Kidney (tissue), 14 donors: ENCODE data around the gene LIMA1. TPM values are rescaled to one million over a fixed set of nuclear protein-coding genes. Genes with fewer than 3 reads are reported as not detected.
A peak's percentile ranks its signal among the peaks of the same experiment; 100 is the strongest.

ENCODE experiments used
- DNase-seq, 5 donors: peaks; one replicate each; pipeline ENCODE4 v3.0.0-alpha.2; 2013 to 2020
- FAIRE-seq: peaks from 2 replicates; lab custom pipeline; 2012; peaks lifted over from hg19 to GRCh38; lab: Jason Lieb, UNC
- H3K27ac ChIP-seq, 2 donors: one replicate each; pipeline ENCODE4 v1.7.0; 2013; ENCODE audit warnings: low read depth in 2 of 2, low read length in 2 of 2, inconsistent platforms in 1 of 2
- H3K27me3 ChIP-seq: one replicate; pipeline ENCODE4 v1.7.1; 2013; ENCODE audit warnings: low read length, inconsistent platforms; ENCODE audit not compliant: control insufficient read depth, insufficient read depth
- H3K36me3 ChIP-seq, 3 donors: one replicate each; pipeline versions ENCODE4 v1.7.0 to v1.7.1; 2013; ENCODE audit warnings: low read length in 3 of 3, control low read depth in 1 of 3, inconsistent platforms in 1 of 3; ENCODE audit not compliant: insufficient read depth in 3 of 3, control insufficient read depth in 2 of 3
- H3K4me1 ChIP-seq, 3 donors: one replicate each; pipeline versions ENCODE4 v1.7.0 to v1.7.1; 2013; ENCODE audit warnings: low read length in 3 of 3, inconsistent platforms in 1 of 3, low read depth in 1 of 3; ENCODE audit not compliant: control insufficient read depth in 2 of 3, insufficient read depth in 2 of 3
- H3K4me3 ChIP-seq, 3 donors: one replicate each; pipeline versions ENCODE4 v1.7.0 to v1.8.1; 2013; ENCODE audit warnings: low read length in 3 of 3, control low read depth in 1 of 3, inconsistent platforms in 1 of 3
- H3K9ac ChIP-seq, 3 donors: one replicate each; pipeline versions ENCODE4 v1.7.0 to v1.7.1; 2013; ENCODE audit warnings: low read length in 3 of 3, control low read depth in 1 of 3, inconsistent platforms in 1 of 3
- H3K9me3 ChIP-seq, 3 donors: one replicate each; pipeline versions ENCODE4 v1.7.0 to v1.7.1; 2013; ENCODE audit warnings: low read length in 3 of 3, control low read depth in 1 of 3, inconsistent platforms in 1 of 3; ENCODE audit not compliant: control insufficient read depth in 2 of 3, insufficient read depth in 1 of 3
- intact Hi-C: fragments of 100-400 bp; cut with DNase I; formaldehyde crosslinking; loops from one replicate; pipeline ENCODE4 v1.11.1; 2022
- polyA plus RNA-seq: library from polyadenylated mRNA; stranded (reverse); fragments of 350-450 nt; fragmentation: Illumina TruSeq; extraction: RNeasy Lipid Tissue Mini Kit (QIAGEN cat#74804); gene quantifications from one replicate; pipeline ENCODE4 v1.2.3, GENCODE V29; 2014; ENCODE audit warnings: low read depth, low replicate concordance; ENCODE audit not compliant: insufficient read depth
- total RNA-seq: library from RNA; stranded (reverse); fragmentation: NEBNext Ultra II Directional; extraction: Animal tissue kit (Norgen Biotek cat#: 25700); gene quantifications from one replicate; pipeline ENCODE4 v1.2.1, GENCODE V29; 2021
- TF ChIP-seq, protein P1 (sequence below): IDR thresholded peaks from 3 replicates; pipeline ENCODE4 v1.5.1; 2012; ENCODE audit warnings: mild to moderate bottlenecking, moderate library complexity, borderline replicate concordance; ENCODE audit not compliant: insufficient read depth; ENCODE audit errors: extremely low read depth
- donor health status: control.
- donor health status: control.
- donor health status: control.
- donor health status: control.
- donor health status: control.
- donor health status: DM: yes; HTN: yes; CAD: no.
- donor health status: Normal renal cell carcinoma (clear cell type).

The LIMA1 gene
- total and polyA plus RNA-seq, 2 donors from 2014 or later, result 43.1 to 76.1 TPM

DNA sequence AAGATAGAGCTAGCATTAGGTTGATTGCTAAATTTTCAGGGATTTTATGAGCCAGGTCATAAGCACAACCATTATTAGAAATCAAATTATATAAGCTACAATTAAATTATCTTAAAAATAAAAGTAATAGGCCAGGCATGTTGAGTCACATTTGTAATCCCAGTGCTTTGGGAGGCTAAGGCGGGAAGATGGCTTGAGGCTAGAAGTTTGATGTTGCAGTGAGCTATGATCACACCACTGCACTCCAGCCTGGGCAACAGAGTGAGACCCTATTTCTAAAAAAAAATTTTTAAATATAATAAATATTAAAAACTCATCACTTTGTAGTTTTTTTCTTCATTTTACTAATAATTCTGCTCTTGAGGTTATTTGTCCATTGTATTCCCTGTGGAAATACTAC is 1.9 kb upstream of the LIMA1 start:
- H3K4me1 ChIP-seq, result peaks cover 0 to 15% (median 2%) of the 10 kb centered on the region in 3 donors
- H3K36me3 ChIP-seq, result no peaks in the 10 kb centered on the region
- no peak overlapping the region for H3K27ac ChIP-seq
- H3K9ac ChIP-seq, result no peak overlapping the region
- FAIRE-seq (no peak), DNase-seq (no peak)
- H3K9me3 ChIP-seq, result no peaks in the 10 kb centered on the region
- intact Hi-C loops, result no loop called here
- H3K4me3 ChIP-seq, result no peak overlapping the region
- TF ChIP-seq, protein P1, sequence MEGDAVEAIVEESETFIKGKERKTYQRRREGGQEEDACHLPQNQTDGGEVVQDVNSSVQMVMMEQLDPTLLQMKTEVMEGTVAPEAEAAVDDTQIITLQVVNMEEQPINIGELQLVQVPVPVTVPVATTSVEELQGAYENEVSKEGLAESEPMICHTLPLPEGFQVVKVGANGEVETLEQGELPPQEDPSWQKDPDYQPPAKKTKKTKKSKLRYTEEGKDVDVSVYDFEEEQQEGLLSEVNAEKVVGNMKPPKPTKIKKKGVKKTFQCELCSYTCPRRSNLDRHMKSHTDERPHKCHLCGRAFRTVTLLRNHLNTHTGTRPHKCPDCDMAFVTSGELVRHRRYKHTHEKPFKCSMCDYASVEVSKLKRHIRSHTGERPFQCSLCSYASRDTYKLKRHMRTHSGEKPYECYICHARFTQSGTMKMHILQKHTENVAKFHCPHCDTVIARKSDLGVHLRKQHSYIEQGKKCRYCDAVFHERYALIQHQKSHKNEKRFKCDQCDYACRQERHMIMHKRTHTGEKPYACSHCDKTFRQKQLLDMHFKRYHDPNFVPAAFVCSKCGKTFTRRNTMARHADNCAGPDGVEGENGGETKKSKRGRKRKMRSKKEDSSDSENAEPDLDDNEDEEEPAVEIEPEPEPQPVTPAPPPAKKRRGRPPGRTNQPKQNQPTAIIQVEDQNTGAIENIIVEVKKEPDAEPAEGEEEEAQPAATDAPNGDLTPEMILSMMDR, result no peak
- H3K27me3 ChIP-seq, result no peaks in the 10 kb centered on the region

DNA sequence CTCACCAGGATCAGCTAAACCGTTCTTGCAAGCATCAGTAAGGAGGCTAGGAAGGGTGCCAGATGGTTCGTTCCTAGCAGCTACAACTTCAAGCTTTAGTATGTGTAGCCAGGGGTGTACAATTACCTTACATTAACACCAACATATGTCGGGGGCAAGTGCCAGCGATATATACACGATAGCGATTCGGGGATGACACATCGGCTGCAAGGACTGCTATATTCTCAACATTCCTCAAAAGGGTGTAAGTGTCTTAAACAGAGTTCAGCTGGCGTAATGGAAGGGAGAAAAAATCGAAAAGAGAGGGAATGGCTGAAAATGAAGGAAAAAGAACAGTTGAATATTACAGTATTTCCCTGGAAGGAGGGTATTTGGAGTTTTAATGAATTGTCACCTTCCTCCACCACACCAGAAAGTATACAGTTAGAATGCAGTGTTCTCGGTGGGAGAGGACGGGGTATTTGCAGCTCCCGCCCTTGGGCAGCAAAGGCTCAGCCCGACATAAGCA is 545 bp downstream of the LIMA1 start:
- DNase-seq, result peak in 1 of 5 donors; percentile 26

DNA sequence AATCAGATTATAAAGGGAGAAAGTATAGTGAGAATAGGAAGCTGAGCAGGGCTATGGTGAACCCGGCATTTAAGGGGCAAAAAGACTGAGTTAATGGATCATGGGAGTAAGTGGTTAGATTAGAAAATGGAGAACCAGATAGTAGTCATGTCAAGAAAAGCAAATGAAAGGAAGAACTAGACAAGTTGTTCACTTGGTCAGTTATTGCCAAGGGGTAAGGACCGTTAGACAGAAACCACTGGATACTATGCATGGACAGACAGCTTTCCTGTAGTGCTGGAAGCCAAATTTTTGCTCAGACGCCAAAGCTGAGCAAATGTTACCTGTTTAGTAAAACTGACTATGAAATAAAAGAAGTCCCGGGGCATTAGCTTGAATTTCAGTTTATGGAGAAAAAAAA is 3.8 kb downstream of the LIMA1 start:
- no peak overlapping the region for H3K27ac ChIP-seq
- no peak for DNase-seq
- TF ChIP-seq, protein P1, result no peak
- intact Hi-C loops, result no loop called here
- H3K9ac ChIP-seq, result no peak overlapping the region
- H3K4me1 ChIP-seq, result peaks cover 0 to 22% (median 5%) of the 10 kb centered on the region in 3 donors
- H3K27me3 ChIP-seq, result no peaks in the 10 kb centered on the region
- no peak overlapping the region for H3K4me3 ChIP-seq
- H3K9me3 ChIP-seq, result no peaks in the 10 kb centered on the region
- no peaks in the 10 kb centered on the region for H3K36me3 ChIP-seq
- no peak for FAIRE-seq

More for the DNA sequence above, 545 bp downstream of the LIMA1 start:
- FAIRE-seq, result no peak
- Histone ChIP-seq H3K27me3 (no peaks in the 10 kb centered on the region), H3K4me1 (peaks cover 0 to 15% (median 2%) of the 10 kb centered on the region in 3 donors), H3K4me3 (peak overlapping the region; percentile 89 to 99 (median 96)), H3K36me3 (no peaks in the 10 kb centered on the region), H3K27ac (peak overlapping the region; percentile 86 to 94), H3K9ac (peak overlapping the region; percentile 81 to 98 (median 96)), H3K9me3 (no peaks in the 10 kb centered on the region)
- intact Hi-C loops, result no loop called here
- TF ChIP-seq, protein P1, result no peak
